HG03354 (cell line): ENCODE measurements around the gene MAPK14.

ENCODE experiments used
- ATAC-seq: cut with Tn5 transposase; IDR thresholded peaks from one replicate; pipeline ENCODE4 v1.9.1; 2021; ENCODE audit warnings: mild to moderate bottlenecking; ENCODE audit not compliant: unreplicated experiment, poor library complexity, severe bottlenecking

MAPK14 gene

GRCh38 chr6:36033935-36034334 is 6.3 kb downstream of the MAPK14 start:
- no peak for ATAC-seq

GRCh38 chr6:36034441-36034840 is 6.8 kb downstream of the MAPK14 start:
- no peak for ATAC-seq

- ATAC-seq, result no peak
Observed at GRCh38 chr6:36035225-36035624, 7.6 kb downstream of the MAPK14 start.

- ATAC-seq, result no peak
Observed at GRCh38 chr6:36038120-36038876, 10.7 kb downstream of the MAPK14 start.

- no peak for ATAC-seq
Observed at GRCh38 chr6:36039112-36039511, 11.5 kb downstream of the MAPK14 start.

- ATAC-seq, result no peak
Observed at GRCh38 chr6:36040958-36041357, 13.3 kb downstream of the MAPK14 start.

GRCh38 chr6:36042618-36043260 is 15.1 kb downstream of the MAPK14 start:
- no peak for ATAC-seq

- ATAC-seq, result no peak
Observed at GRCh38 chr6:36049582-36049981, 22.0 kb downstream of the MAPK14 start.

- no peak for ATAC-seq
Observed at GRCh38 chr6:36050305-36050704, 22.7 kb downstream of the MAPK14 start.

GRCh38 chr6:36050947-36051710 is 23.5 kb downstream of the MAPK14 start:
- no peak for ATAC-seq

- no peak for ATAC-seq
Observed at GRCh38 chr6:36052097-36052496, 24.5 kb downstream of the MAPK14 start.

- no peak for ATAC-seq
Observed at GRCh38 chr6:36053878-36054277, 26.3 kb downstream of the MAPK14 start.

GRCh38 chr6:36054415-36054814 is 26.8 kb downstream of the MAPK14 start:
- ATAC-seq, result no peak

- ATAC-seq, result no peak
Observed at GRCh38 chr6:36054956-36055355, 27.3 kb downstream of the MAPK14 start.

- ATAC-seq, result no peak
Observed at GRCh38 chr6:36056178-36056577, 28.6 kb downstream of the MAPK14 start.

GRCh38 chr6:36061236-36061635 is 33.6 kb downstream of the MAPK14 start:
- no peak for ATAC-seq

- no peak for ATAC-seq
Observed at GRCh38 chr6:36062247-36062646, 34.6 kb downstream of the MAPK14 start.

GRCh38 chr6:36063318-36064060 is 35.9 kb downstream of the MAPK14 start:
- no peak for ATAC-seq

- no peak for ATAC-seq
Observed at GRCh38 chr6:36064770-36065396, 37.3 kb downstream of the MAPK14 start.

- ATAC-seq, result no peak
Observed at GRCh38 chr6:36065916-36066315, 38.3 kb downstream of the MAPK14 start.
